SKM-1 treated with dmso at 0.1 percent for 144 hours (cell line): ENCODE measurements around the gene FMNL2.
A peak's percentile ranks its signal among the peaks of the same experiment; 100 is the strongest.

Experiments
- DNase-seq: peaks from one replicate; lab custom pipeline; 2025; ENCODE audit not compliant: unreplicated experiment; lab: John Stamatoyannopoulos, UW

Gene FMNL2

GRCh38 chr2:152421521-152422370 lies 86.8 kb downstream of the FMNL2 start:
- peak; percentile 89 for DNase-seq

GRCh38 chr2:152423684-152424083 lies 88.7 kb downstream of the FMNL2 start:
- no peak for DNase-seq

GRCh38 chr2:152425765-152426727 lies 91.1 kb downstream of the FMNL2 start:
- no peak for DNase-seq

GRCh38 chr2:152426801-152427200 lies 91.8 kb downstream of the FMNL2 start:
- DNase-seq, result no peak

GRCh38 chr2:152427902-152428301 lies 92.9 kb downstream of the FMNL2 start:
- DNase-seq, result no peak

- no peak for DNase-seq
These were observed 94.0 kb downstream of the FMNL2 start for GRCh38 chr2:152428800-152429582.

- no peak for DNase-seq
These were observed 95.9 kb downstream of the FMNL2 start for GRCh38 chr2:152430876-152431275.

- no peak for DNase-seq
These were observed 96.6 kb downstream of the FMNL2 start for GRCh38 chr2:152431370-152432098.

- peak; percentile 45 for DNase-seq
These were observed 97.3 kb downstream of the FMNL2 start for GRCh38 chr2:152432206-152432653.

GRCh38 chr2:152432765-152433164 lies 97.8 kb downstream of the FMNL2 start:
- DNase-seq, result no peak

GRCh38 chr2:152433289-152433688 lies 98.3 kb downstream of the FMNL2 start:
- no peak for DNase-seq

- no peak for DNase-seq
These were observed 98.8 kb downstream of the FMNL2 start for GRCh38 chr2:152433791-152434190.

GRCh38 chr2:152434395-152435182 lies 99.6 kb downstream of the FMNL2 start:
- no peak for DNase-seq

GRCh38 chr2:152436148-152436547 lies 101.2 kb downstream of the FMNL2 start:
- no peak for DNase-seq

GRCh38 chr2:152437276-152438108 lies 102.5 kb downstream of the FMNL2 start:
- DNase-seq, result no peak

GRCh38 chr2:152440049-152440448 lies 105.1 kb downstream of the FMNL2 start:
- no peak for DNase-seq

GRCh38 chr2:152440460-152440859 lies 105.5 kb downstream of the FMNL2 start:
- no peak for DNase-seq

GRCh38 chr2:152441961-152442360 lies 107.0 kb downstream of the FMNL2 start:
- DNase-seq, result no peak

- no peak for DNase-seq
These were observed 108.8 kb downstream of the FMNL2 start for GRCh38 chr2:152443771-152444170.
